Measurements from ENCODE around the gene TMEM72. TPM values are rescaled to one million over a fixed set of nuclear protein-coding genes. Genes with fewer than 3 reads are reported as not detected.

The TMEM72 gene
- total and polyA plus RNA-seq, 2 of the 13 experiments (the other 11 are each of a cell fraction or from before 2014, with no cell fraction given) = 0.04 TPM; not detected in 1

- TF ChIP-seq MXD3 (CRISPR knock-in tag; IDR thresholded peaks at IDR 0.05) = no peak
- TF ChIP-seq POLR2A (IDR thresholded peaks at IDR 0.05; ENCODE audit: insufficient read depth in 1 of 2, low read depth in 2 of 2, low read length in 2 of 2) = no peak
- no peak for TF ChIP-seq IKZF1 (IDR thresholded peaks at IDR 0.05)
- peak; percentile 36 for TF ChIP-seq ASH2L (IDR thresholded peaks at IDR 0.05; ENCODE audit: insufficient read length, low read depth, low read length)
- TF ChIP-seq SAP130 (CRISPR knock-in tag; IDR thresholded peaks at IDR 0.05; ENCODE audit: low read depth) = 0 out of 2 replicates have a peak, but pooled peaks have one; percentile 7
- no peak for TF ChIP-seq KLF9 (CRISPR knock-in tag; IDR thresholded peaks at IDR 0.05; ENCODE audit: low read depth)
- TF ChIP-seq FOSL2 (CRISPR knock-in tag; IDR thresholded peaks at IDR 0.05) = peak; percentile 70
- no peak for TF ChIP-seq SIX4 (CRISPR knock-in tag; IDR thresholded peaks at IDR 0.05)
- no peak for TF ChIP-seq NCOR1 (IDR thresholded peaks at IDR 0.05; ENCODE audit: borderline replicate concordance, low read length)
- no peak for TF ChIP-seq JARID2 (CRISPR knock-in tag; IDR thresholded peaks at IDR 0.05; ENCODE audit: insufficient replicate concordance)
- TF ChIP-seq BCLAF1 (IDR thresholded peaks at IDR 0.05) = no peak
- TF ChIP-seq RFXANK (CRISPR knock-in tag; IDR thresholded peaks at IDR 0.05) = no peak
- TF ChIP-seq KAT7 (CRISPR knock-in tag; IDR thresholded peaks at IDR 0.05; ENCODE audit: borderline replicate concordance) = no peak
- TF ChIP-seq ZMAT3 (CRISPR knock-in tag; conservative IDR thresholded peaks at IDR 0.05) = no peak
- TF ChIP-seq ZBTB34 (CRISPR knock-in tag; IDR thresholded peaks at IDR 0.05) = peak; percentile 55; the same call in 1 of the 2 replicates
- TF ChIP-seq AHDC1 (CRISPR knock-in tag; IDR thresholded peaks at IDR 0.05; ENCODE audit: borderline replicate concordance) = peak; percentile 59; the same call in 1 of the 2 replicates
- no peak for TF ChIP-seq RNF219 (CRISPR knock-in tag; IDR thresholded peaks at IDR 0.05)
These were observed 70.3 kb downstream of the TMEM72 start (continued) for GRCh38 chr10:44981172-44982113.
